HL-60/S4 treated with phorbol 12-myristate 13-acetate at 8.2 ng/mL for 4 days and 3 days (cell line): ENCODE results near the gene RNF5.
"Not testable (repeated sequence)": the region's sequence is repeated elsewhere in the genome, so short reads cannot be mapped to it uniquely, and the experiment has no call there.

Source experiments
- in situ Hi-C: fragments of 300-500 bp; cut with MboI; formaldehyde crosslinking; loops from 2 replicates; pipeline ENCODE4 v1.15.0; 2022; ENCODE audit warnings: low sequenced_read_pairs

RNF5 gene

DNA sequence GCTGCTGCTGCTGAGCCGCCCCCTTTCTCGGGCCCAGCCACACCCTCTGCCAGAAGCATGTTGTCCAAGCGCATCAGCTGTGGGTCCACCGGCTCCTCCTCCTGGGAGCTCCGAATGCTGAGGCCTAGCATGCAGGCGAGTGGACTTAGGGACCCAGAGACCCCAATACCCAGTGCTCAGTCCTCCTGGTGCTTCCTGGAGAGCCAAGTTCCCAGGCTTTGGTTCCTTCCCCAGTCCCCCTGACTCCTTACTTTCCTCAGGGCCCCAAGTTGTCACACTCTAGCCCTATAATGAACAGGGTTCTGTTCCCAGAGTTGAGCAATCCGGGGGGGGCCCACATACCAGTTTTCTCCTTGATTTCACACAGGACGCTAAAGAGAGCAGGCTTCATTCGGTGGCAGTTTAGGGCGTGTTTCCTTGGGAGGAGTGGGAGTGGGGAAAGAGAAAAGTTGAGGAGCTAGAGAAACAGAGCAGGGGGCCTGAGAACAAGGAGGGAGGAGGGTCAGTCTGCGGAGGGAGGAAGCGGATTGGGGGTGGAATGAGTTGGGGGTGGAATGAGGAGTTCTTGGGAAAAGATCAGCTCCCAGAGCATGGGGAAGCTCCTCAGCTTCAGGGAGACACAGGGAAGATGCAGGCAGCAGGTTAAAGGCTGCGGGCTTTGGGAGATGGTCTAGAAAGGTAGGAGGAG lies 10.3 kb downstream of the RNF5 start:
- in situ Hi-C loops = no loop called here

DNA sequence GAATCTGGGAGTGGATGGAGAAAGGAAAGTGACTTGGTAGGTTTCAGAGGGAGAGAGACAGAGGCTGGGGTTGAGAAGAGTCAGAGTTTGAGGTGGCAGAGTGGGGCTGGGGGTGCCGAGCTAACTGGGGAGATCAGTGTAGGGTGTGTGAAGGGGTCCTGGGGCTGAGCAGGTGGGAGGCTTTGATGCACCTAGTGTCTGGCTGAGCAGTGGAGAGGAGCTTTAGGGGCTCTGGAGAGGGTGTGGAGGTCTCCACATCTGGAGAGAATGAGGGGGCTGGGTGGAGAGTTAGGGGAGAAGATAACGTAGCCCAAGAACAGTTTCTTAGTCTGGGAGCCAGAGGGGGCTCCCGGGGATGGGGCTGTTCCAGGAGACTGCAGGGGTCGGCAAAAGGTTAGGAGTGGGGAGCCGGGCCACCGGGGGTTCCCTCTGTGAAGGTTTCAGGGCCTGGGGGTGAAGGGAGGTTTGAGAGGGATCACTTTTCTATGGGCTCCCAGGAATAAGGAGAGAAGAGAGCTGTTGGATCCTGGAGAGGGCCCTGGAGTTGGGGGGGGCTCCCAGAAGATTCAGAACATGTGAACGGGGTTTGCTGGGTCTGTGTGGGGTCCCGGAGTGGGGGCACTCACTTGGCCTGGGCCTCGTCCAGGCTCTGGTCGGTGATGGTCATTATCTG lies 11.0 kb downstream of the RNF5 start:
- in situ Hi-C loops = no loop called here

- in situ Hi-C loops = no loop called here
Measured at GRCh38 chr6:32189742-32190053, 11.5 kb downstream of the RNF5 start.

- in situ Hi-C loops = no loop called here
Measured at GRCh38 chr6:32190054-32190851, 12.0 kb downstream of the RNF5 start, which contains the start of gene PBX2. TSS of gene PBX2 (minus strand) at chr6:32190202. CDS start at chr6:32189915, 287 bp downstream.

DNA sequence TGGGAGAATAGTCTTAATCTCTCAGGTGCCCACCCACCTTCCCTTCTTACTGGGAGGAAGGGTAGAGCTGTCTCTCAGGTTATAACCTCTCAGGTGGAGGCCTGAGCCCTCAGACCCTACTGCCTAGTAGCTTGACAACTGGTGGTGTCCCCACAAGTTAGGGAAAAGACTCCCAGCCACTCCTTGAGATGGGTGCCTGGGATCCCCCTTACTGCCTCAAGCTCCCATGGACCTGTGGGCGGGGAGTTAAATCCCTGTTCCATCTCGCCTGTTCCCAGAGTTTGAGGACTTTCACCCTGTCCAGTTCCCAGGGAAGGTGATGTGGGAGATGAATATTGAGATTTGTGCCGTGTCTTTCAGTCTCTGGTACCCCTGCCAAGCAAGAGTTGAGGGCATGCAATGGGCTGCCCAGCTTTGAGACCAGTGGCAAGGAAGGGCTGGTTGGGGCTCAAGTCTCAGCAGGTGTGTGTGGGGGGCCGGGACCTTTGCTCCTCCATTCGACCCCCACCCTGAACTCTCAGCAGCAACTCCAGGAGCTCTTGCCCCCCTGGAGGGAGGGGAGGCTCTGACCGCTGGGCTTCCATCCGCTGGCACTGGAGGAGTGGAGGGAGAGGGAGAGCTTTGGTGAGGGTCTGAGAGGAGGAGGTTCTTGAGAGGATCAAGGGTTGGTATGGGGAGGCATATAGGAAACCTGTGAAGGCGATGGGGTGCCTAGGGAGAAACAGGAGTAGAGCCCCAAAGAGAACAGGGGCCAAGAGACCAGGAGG lies 12.9 kb downstream of the RNF5 start:
- in situ Hi-C loops = no loop called here

- in situ Hi-C loops = no loop called here
Measured at GRCh38 chr6:32191696-32192607, 13.7 kb downstream of the RNF5 start.

- in situ Hi-C loops = no loop called here
Measured at GRCh38 chr6:32192608-32193039, 14.4 kb downstream of the RNF5 start, which contains the start of gene GPSM3. TSS of gene GPSM3 (minus strand) at chr6:32192643. CDS start at chr6:32192513, 130 bp downstream.

DNA sequence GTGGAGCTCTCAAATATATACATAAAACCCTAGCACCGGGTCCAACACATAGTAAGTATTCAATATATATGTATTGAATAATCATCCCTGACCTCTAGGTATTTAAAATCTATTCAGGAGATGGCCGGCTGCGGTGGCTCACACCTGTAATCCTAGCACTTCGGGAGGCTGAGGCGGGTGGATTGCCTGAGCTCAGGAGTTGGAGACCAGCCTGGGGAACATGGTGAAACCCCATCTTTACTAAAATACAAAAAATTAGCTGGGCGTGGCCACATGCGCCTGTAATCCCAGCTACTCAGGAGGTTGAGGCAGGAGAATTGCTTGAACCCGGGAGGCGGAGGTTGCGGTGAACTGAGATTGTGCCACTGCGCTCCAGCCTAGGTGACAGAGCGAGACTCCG lies 14.9 kb downstream of the RNF5 start:
- in situ Hi-C loops = not testable (repeated sequence)

GRCh38 chr6:32194388-32194787 lies 16.2 kb downstream of the RNF5 start:
- in situ Hi-C loops = no loop called here

- in situ Hi-C loops = no loop called here
Measured at GRCh38 chr6:32194825-32195651, 16.8 kb downstream of the RNF5 start.

DNA sequence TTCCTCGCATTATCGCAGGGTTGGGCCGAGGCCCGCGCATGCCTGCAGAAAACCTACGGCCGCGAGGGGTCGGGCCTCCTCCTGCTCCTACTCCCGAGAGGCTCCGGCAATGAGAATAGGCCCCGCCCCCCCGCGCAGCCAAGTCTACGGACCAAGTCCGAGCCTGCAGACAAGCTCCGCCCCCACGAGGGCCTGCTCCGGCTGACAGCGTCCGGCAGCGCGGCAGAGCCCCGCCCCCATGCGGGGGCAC lies 17.4 kb downstream of the RNF5 start:
- in situ Hi-C loops = no loop called here

GRCh38 chr6:32195902-32196681 lies 17.9 kb downstream of the RNF5 start:
- in situ Hi-C loops = no loop called here

DNA sequence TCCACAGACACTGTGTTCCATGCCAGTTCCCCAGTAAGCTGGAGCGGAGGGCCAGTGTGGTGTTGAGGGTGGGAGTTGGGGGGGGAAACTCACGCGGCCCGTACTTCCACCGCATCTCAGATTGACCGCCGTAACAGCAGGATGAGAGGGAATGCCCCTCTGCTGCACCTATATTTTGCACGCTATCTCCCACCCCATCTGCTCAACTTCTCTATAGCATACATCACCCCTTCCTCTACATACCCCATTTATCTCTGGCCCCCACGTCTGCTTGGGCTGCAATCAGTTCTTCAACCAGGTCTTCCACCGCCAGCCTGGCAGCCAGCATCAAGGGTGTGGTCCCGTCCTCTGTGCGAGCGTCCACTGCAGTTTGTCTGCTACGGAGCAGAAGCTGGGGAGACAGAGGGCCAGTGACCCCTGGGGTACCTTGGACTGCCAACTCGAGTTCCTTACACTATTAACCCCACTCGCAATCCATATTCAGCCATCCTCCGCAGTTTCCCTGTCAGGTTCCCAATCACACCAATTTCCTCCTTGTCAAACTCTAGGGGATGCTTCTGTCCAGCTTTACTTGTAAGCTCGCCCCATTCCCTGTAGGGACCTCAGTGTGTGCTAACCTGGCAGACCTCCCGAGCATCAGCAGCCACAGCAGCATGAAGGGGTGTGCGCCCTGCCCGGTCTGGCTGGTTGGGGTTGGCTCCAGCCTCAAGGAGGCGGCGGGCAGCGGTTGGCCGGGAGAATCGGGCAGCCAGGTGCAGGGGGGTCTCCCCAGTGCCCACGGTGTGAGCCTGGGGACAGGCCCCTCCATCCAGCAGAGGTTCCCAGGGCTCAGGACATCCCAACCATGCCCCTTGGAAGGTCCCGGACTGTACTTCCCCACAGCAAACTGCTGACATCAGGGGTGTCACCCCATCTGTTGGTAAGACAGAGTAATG lies 18.7 kb downstream of the RNF5 start:
- in situ Hi-C loops = no loop called here

DNA sequence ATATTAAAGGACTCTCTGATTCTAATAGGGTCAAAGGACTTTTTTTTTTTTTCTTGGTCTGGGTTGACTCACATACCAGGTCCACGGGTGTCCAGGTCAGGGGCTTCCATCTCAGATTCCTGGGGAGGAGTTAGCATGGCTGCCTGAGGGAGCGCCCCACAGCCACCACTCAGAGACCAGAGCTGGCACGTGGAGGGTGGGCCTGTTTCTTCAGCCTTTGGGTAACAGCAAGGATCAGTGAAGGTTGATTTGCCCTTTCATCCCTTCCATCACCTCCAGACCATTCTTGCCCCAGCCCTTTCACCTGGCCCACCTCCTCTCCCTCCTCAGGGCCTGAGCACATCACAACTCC lies 20.1 kb downstream of the RNF5 start:
- in situ Hi-C loops = no loop called here

DNA sequence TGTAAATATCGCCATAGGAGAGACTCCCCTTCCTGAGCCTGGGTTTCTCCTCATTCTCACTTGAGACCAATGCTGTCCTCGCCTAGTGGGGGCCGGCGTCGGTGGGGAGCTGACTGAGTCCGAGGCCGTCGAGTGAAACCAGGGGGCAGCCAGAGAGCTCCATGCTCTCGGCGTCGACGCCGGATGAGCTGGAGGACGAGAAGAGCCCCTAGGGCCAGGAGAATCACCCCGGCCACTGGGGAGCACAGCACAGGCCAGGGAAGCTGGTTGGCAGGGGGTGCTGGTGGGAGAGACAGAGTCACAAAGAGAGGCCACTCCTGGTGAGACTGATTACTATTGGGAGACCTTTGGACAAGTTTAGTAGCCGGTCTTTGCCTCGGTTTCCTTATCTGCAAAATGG lies 20.7 kb downstream of the RNF5 start:
- in situ Hi-C loops = no loop called here

- in situ Hi-C loops = no loop called here
Measured at GRCh38 chr6:32200711-32201475, 22.7 kb downstream of the RNF5 start.

DNA sequence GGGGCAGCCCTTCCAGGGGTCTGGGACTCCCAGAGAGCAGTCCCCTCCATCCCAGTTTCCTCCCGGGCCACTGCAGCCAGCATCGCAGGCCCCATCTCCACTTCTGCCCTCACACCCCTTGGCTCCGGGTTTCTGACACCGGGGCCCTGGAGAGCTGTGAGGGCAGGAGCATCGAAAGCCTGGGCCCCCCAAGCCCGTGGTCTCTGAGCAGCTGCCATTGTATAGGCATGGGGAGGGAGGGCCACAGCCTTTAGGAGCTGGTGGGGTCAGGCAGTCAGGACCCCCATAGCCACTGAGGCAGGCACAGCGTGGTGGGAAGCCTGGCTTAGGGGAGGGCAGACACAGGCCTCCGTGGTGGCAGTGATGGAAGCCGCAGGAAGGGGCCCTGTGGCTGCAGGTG lies 24.0 kb downstream of the RNF5 start:
- in situ Hi-C loops = no loop called here
